Mesothelial cell of epicardium (in vitro differentiated cells): ENCODE measurements around the gene GP9. TPM values are rescaled to one million over a fixed set of nuclear protein-coding genes. Genes with fewer than 3 reads are reported as not detected.

Experiments used
- DNase-seq, 2 experiments: peaks; one replicate each; pipeline ENCODE4 v3.0.0; 2021; ENCODE audit warnings: low spot score in 2 of 2; ENCODE audit not compliant: unreplicated experiment in 2 of 2
- H3K27ac Mint-ChIP-seq: 2 replicates; pipeline ENCODE4 v1.8.0; 2021; ENCODE audit warnings: mixed read lengths
- H3K27me3 Mint-ChIP-seq: 2 replicates; pipeline ENCODE4 v1.8.0; 2021; ENCODE audit warnings: low read depth, mixed read lengths
- H3K36me3 Mint-ChIP-seq: 2 replicates; pipeline ENCODE4 v1.8.0; 2021; ENCODE audit warnings: mixed read lengths
- H3K4me1 Mint-ChIP-seq: 2 replicates; pipeline ENCODE4 v1.8.0; 2021; ENCODE audit warnings: mixed read lengths
- H3K4me3 Mint-ChIP-seq: 2 replicates; pipeline ENCODE4 v1.8.0; 2021; ENCODE audit warnings: mild to moderate bottlenecking, moderate library complexity, mixed read lengths
- H3K9me3 Mint-ChIP-seq: 2 replicates; pipeline ENCODE4 v1.8.0; 2021; ENCODE audit warnings: mixed read lengths
- CTCF ChIP-seq: fragments of 200-600 bp; sonication (generic); IDR thresholded peaks from one replicate; pipeline ENCODE4 v1.5.0; 2021; ENCODE audit warnings: antibody characterized with exemption; ENCODE audit not compliant: unreplicated experiment
- total RNA-seq: library from RNA; stranded (reverse); gene quantifications from 3 replicates; pipeline ENCODE4 v1.2.1, GENCODE V29; 2021

Gene GP9
- total RNA-seq, 1 donor from 2014 or later = not detected

GRCh38 chr3:129016356-129016719 is 44.2 kb upstream of the GP9 start:
- TF ChIP-seq CTCF = no peak
- no peaks in the 10 kb centered on the region for H3K9me3 Mint-ChIP-seq
- peaks cover 5% of the 10 kb centered on the region for H3K4me1 Mint-ChIP-seq
- DNase-seq = no peak
- no peaks in the 10 kb centered on the region for H3K36me3 Mint-ChIP-seq
- H3K27ac Mint-ChIP-seq = no peak overlapping the region
- H3K27me3 Mint-ChIP-seq = peaks cover 10% of the 10 kb centered on the region
- H3K4me3 Mint-ChIP-seq = no peak overlapping the region

- Mint-ChIP-seq H3K4me3 (no peak overlapping the region), H3K27me3 (peaks cover 15% of the 10 kb centered on the region), H3K4me1 (peaks cover 5% of the 10 kb centered on the region), H3K27ac (no peak overlapping the region), H3K9me3 (no peaks in the 10 kb centered on the region), H3K36me3 (no peaks in the 10 kb centered on the region)
- DNase-seq = no peak
- TF ChIP-seq CTCF = no peak
These were observed 43.7 kb upstream of the GP9 start for GRCh38 chr3:129016720-129017483.

- Mint-ChIP-seq H3K27ac (no peak overlapping the region), H3K4me3 (no peak overlapping the region), H3K4me1 (peaks cover 5% of the 10 kb centered on the region), H3K9me3 (no peaks in the 10 kb centered on the region), H3K36me3 (no peaks in the 10 kb centered on the region), H3K27me3 (peaks cover 20% of the 10 kb centered on the region)
- no peak for TF ChIP-seq CTCF
- DNase-seq = no peak
These were observed 43.1 kb upstream of the GP9 start for GRCh38 chr3:129017484-129017899.

GRCh38 chr3:129018271-129018670 is 42.3 kb upstream of the GP9 start:
- no peaks in the 10 kb centered on the region for H3K36me3 Mint-ChIP-seq
- no peak overlapping the region for H3K27ac Mint-ChIP-seq
- H3K4me3 Mint-ChIP-seq = no peak overlapping the region
- no peak for TF ChIP-seq CTCF
- peaks cover 5% of the 10 kb centered on the region for H3K4me1 Mint-ChIP-seq
- no peak for DNase-seq
- H3K27me3 Mint-ChIP-seq = peaks cover 20% of the 10 kb centered on the region
- H3K9me3 Mint-ChIP-seq = no peaks in the 10 kb centered on the region

GRCh38 chr3:129018751-129019150 is 41.8 kb upstream of the GP9 start:
- Mint-ChIP-seq H3K9me3 (no peaks in the 10 kb centered on the region), H3K27me3 (peaks cover 20% of the 10 kb centered on the region), H3K4me1 (peaks cover 5% of the 10 kb centered on the region), H3K27ac (no peak overlapping the region), H3K36me3 (no peaks in the 10 kb centered on the region), H3K4me3 (no peak overlapping the region)
- no peak for DNase-seq
- TF ChIP-seq CTCF = no peak

- peaks cover 5% of the 10 kb centered on the region for H3K4me1 Mint-ChIP-seq
- no peak for TF ChIP-seq CTCF
- no peak for DNase-seq
- H3K27me3 Mint-ChIP-seq = peaks cover 22% of the 10 kb centered on the region
- no peaks in the 10 kb centered on the region for H3K36me3 Mint-ChIP-seq
- H3K27ac Mint-ChIP-seq = no peak overlapping the region
- H3K4me3 Mint-ChIP-seq = no peak overlapping the region
- no peaks in the 10 kb centered on the region for H3K9me3 Mint-ChIP-seq
These were observed 41.3 kb upstream of the GP9 start for GRCh38 chr3:129019266-129019665.
